MM.1S (cell line): ENCODE results near the gene ZXDC.

Experiments used
- CTCF ChIP-seq: fragments of 300-600 bp; sonication (generic); IDR thresholded peaks from 2 replicates; pipeline ENCODE4 v1.5.1; 2016; ENCODE audit warnings: antibody characterized with exemption, low read length, mixed read lengths
- EZH2 ChIP-seq: fragments of 300-600 bp; sonication (generic); optimal IDR thresholded peaks from 2 replicates; pipeline ENCODE3; 2017; ENCODE audit warnings: low read depth, mild to moderate bottlenecking, antibody characterized with exemption, low read length, mixed read lengths
- EZH2phosphoT487 ChIP-seq: fragments of 300-600 bp; sonication (generic); IDR thresholded peaks from 2 replicates; pipeline ENCODE4 v1.6.1; 2018; ENCODE audit warnings: antibody characterized with exemption, low read length

GRCh38 chr3:126485176-126485897 is 9.6 kb upstream of the ZXDC start:
- no peak for TF ChIP-seq CTCF
- TF ChIP-seq EZH2: no peak
- TF ChIP-seq EZH2phosphoT487: no peak
